Measurements from ENCODE around the gene SLC17A4. TPM values are rescaled to one million over a fixed set of nuclear protein-coding genes. Genes with fewer than 3 reads are reported as not detected.

Gene SLC17A4
- total and polyA plus RNA-seq, 10 of the 15 experiments (the other 5 are each of a cell fraction or from before 2014, with no cell fraction given) = not detected

DNA sequence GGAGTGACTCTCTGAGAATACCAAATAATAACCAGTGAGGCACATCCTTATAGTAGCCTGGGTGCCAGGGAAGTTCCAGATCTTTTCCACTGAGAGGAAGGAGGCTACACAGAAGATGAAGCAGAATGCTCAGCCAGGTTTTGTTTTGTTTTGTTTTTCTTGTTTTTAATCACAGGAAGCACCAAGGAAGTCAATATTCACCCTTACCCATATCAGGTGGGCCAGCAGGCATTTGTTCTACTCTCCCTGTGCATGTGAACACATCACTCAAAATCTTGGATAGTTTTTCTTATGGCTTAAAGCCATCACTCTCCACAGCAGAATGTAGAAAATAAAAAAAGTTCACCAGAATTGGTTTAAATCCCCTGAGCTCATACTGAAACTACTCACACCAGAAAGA lies 66.8 kb downstream of the SLC17A4 start:
- FAIRE-seq (no peak), DNase-seq (ENCODE audit: low read depth, low spot score) (no peak), ATAC-seq (no peak)
- H3K9ac ChIP-seq (ENCODE audit: control insufficient read depth, insufficient read depth, low read length) = no peak overlapping the region
- no peaks in the 10 kb centered on the region for H3K36me3 ChIP-seq (ENCODE audit: control insufficient read depth in 2 of 2, insufficient read depth in 2 of 2, low read length in 1 of 2)
- H2AFZ ChIP-seq (ENCODE audit: control insufficient read depth, low read depth, low read length) = no peak overlapping the region
- ChIA-PET RAD21 (ENCODE audit: unreplicated experiment) (no interaction called here), CTCF (no interaction called here), POLR2A (no interaction called here), SMC1A (ENCODE audit: uncharacterized antibody, unreplicated experiment) (no interaction called here)
- H3K4me2 ChIP-seq (ENCODE audit: control insufficient read depth, insufficient read depth) = no peak overlapping the region
- in situ Hi-C loops (cut with MboI) = no loop called here
- no peaks in the 10 kb centered on the region for H3K9me3 ChIP-seq (replicated peaks; ENCODE audit: control insufficient read depth, insufficient read depth, low read length)
- no TSS peak for BruUV-seq (replicated peaks)
- H3K4me3 ChIP-seq = no peak overlapping the region
- no peaks in the 10 kb centered on the region; a peak in 2 of 4 replicates for H3K27me3 ChIP-seq (replicated peaks in 1 of 2; ENCODE audit: control insufficient read depth in 2 of 2, insufficient read depth in 2 of 2, low read length in 1 of 2)
- H3K27ac ChIP-seq (ENCODE audit: control insufficient read depth, insufficient read depth) = no peak overlapping the region
- H3K79me2 ChIP-seq (ENCODE audit: control insufficient read depth, insufficient read depth, low read length) = no peaks in the 10 kb centered on the region
- TF ChIP-seq YBX1 (IDR thresholded peaks at IDR 0.05) (no peak), STAT1 (conservative IDR thresholded peaks at IDR 0.05) (no peak), TCF7 (IDR thresholded peaks at IDR 0.05; ENCODE audit: borderline replicate concordance) (no peak)
- no peaks in the 10 kb centered on the region for H4K20me1 ChIP-seq (ENCODE audit: control insufficient read depth, insufficient read depth)
- no peaks in the 10 kb centered on the region for H3K4me1 ChIP-seq (ENCODE audit: control insufficient read depth, insufficient read depth, low read length)
- intact Hi-C loops (cut with micrococcal nuclease; ENCODE audit: unreplicated experiment) = no loop called here

DNA sequence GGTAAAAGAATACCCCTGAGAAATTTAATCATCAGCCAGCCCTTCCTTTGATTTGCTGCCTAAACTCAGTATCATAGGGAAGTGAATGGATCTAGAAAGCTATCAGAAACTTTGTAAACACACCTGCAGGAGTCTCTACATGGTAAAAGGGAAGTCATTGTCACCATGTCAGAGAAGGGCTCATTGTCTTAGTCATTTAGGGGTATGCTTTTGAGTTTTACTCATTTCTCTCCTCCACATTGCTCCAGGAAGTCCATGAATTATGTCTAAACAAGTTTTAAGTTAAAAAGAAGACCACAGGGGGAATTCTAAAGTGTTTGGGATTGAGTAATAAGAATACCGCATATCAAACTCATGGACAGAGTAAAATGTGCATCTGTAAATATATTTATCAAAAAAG lies 74.8 kb downstream of the SLC17A4 start:
- no peaks in the 10 kb centered on the region for H3K36me3 ChIP-seq (ENCODE audit: control insufficient read depth in 2 of 2, insufficient read depth in 2 of 2, low read length in 1 of 2)
- no peak overlapping the region for H3K4me2 ChIP-seq (ENCODE audit: control insufficient read depth, insufficient read depth)
- intact Hi-C loops (cut with micrococcal nuclease; ENCODE audit: unreplicated experiment) (no loop called here), in situ Hi-C loops (cut with MboI) (no loop called here)
- H2AFZ ChIP-seq (ENCODE audit: control insufficient read depth, low read depth, low read length) = no peak overlapping the region
- DNase-seq (ENCODE audit: low read depth, low spot score) = peak; percentile 2
- WGBS (ENCODE audit: insufficient coverage, insufficient replicate concordance, low lambda C conversion rate, missing lambda C conversion rate) = 0% methylated on average over 1 of the region's 1 CpG
- H3K27ac ChIP-seq (ENCODE audit: control insufficient read depth, insufficient read depth) = no peak overlapping the region
- ChIA-PET CTCF (no interaction called here), POLR2A (no interaction called here), SMC1A (ENCODE audit: uncharacterized antibody, unreplicated experiment) (no interaction called here), RAD21 (ENCODE audit: unreplicated experiment) (interaction anchor here (1.0 kb wide), 1 partner anchor 140 kb away, joined by 3 read pairs; no protein-coding TSS in a partner anchor)
- no peaks in the 10 kb centered on the region for H3K79me2 ChIP-seq (ENCODE audit: control insufficient read depth, insufficient read depth, low read length)
- no peaks in the 10 kb centered on the region for H3K4me1 ChIP-seq (ENCODE audit: control insufficient read depth, insufficient read depth, low read length)
- peak; percentile 55 for ATAC-seq
- no peak overlapping the region for H3K4me3 ChIP-seq
- H3K27me3 ChIP-seq (replicated peaks in 1 of 2; ENCODE audit: control insufficient read depth in 2 of 2, insufficient read depth in 2 of 2, low read length in 1 of 2) = no peaks in the 10 kb centered on the region
- no peaks in the 10 kb centered on the region for H4K20me1 ChIP-seq (ENCODE audit: control insufficient read depth, insufficient read depth)
- H3K9ac ChIP-seq (ENCODE audit: control insufficient read depth, insufficient read depth, low read length) = no peak overlapping the region
- H3K9me3 ChIP-seq (replicated peaks; ENCODE audit: control insufficient read depth, insufficient read depth, low read length) = no peaks in the 10 kb centered on the region
- FAIRE-seq = peak; percentile 86
- BruUV-seq (replicated peaks) = no TSS peak
- TF ChIP-seq CREB1 (IDR thresholded peaks at IDR 0.05; ENCODE audit: low read depth) (no peak), GATAD2B (conservative IDR thresholded peaks at IDR 0.05; ENCODE audit: low read depth) (no peak), MXI1 (IDR thresholded peaks at IDR 0.05; ENCODE audit: low read depth, low read length) (no peak), SMAD1 (IDR thresholded peaks at IDR 0.05; ENCODE audit: low read depth, partially characterized antibody) (no peak), ZNF274 (IDR thresholded peaks at IDR 0.05; ENCODE audit: insufficient read depth, insufficient read length) (no peak), RAD51 (IDR thresholded peaks at IDR 0.05) (no peak), RUNX3 (IDR thresholded peaks at IDR 0.05; ENCODE audit: low read length) (peak; percentile 90), POLR2A (IDR thresholded peaks at IDR 0.05; ENCODE audit: low read depth, low read length) (no peak), NFYA (IDR thresholded peaks at IDR 0.05; ENCODE audit: borderline replicate concordance, low read depth, low read length) (no peak), POLR2AphosphoS5 (IDR thresholded peaks at IDR 0.05; ENCODE audit: low read length) (no peak)
- TF ChIP-seq, protein P1, sequence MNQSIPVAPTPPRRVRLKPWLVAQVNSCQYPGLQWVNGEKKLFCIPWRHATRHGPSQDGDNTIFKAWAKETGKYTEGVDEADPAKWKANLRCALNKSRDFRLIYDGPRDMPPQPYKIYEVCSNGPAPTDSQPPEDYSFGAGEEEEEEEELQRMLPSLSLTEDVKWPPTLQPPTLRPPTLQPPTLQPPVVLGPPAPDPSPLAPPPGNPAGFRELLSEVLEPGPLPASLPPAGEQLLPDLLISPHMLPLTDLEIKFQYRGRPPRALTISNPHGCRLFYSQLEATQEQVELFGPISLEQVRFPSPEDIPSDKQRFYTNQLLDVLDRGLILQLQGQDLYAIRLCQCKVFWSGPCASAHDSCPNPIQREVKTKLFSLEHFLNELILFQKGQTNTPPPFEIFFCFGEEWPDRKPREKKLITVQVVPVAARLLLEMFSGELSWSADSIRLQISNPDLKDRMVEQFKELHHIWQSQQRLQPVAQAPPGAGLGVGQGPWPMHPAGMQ (IDR thresholded peaks at IDR 0.05; ENCODE audit: borderline replicate concordance) = no peak
- TF ChIP-seq, protein P2, sequence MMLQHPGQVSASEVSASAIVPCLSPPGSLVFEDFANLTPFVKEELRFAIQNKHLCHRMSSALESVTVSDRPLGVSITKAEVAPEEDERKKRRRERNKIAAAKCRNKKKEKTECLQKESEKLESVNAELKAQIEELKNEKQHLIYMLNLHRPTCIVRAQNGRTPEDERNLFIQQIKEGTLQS (IDR thresholded peaks at IDR 0.05; ENCODE audit: borderline replicate concordance, extremely low read depth, low read depth, low read length) = no peak

Data from GM12878 (cell line).